Chondrocyte (in vitro differentiated cells): ENCODE measurements around the gene PSMD13. TPM values are rescaled to one million over a fixed set of nuclear protein-coding genes. Genes with fewer than 3 reads are reported as not detected.

Experiments used
- DNase-seq: peaks from one replicate; pipeline ENCODE4 v3.0.0; 2021; ENCODE audit warnings: mixed read lengths, low spot score
- H3K27ac Mint-ChIP-seq: one replicate; pipeline ENCODE4 v1.8.0; 2021; ENCODE audit warnings: mild to moderate bottlenecking, moderate library complexity, mixed read lengths; ENCODE audit not compliant: unreplicated experiment
- H3K27me3 Mint-ChIP-seq: 2 replicates; pipeline ENCODE4 v1.8.0; 2021; ENCODE audit warnings: low read depth, mixed read lengths
- H3K36me3 Mint-ChIP-seq: 2 replicates; pipeline ENCODE4 v1.8.0; 2021; ENCODE audit warnings: low read depth, mixed read lengths
- H3K4me1 Mint-ChIP-seq: 2 replicates; pipeline ENCODE4 v1.8.0; 2021; ENCODE audit warnings: low read depth, mild to moderate bottlenecking, mixed read lengths
- H3K4me3 Mint-ChIP-seq: one replicate; pipeline ENCODE4 v1.8.0; 2021; ENCODE audit warnings: mild to moderate bottlenecking, moderate library complexity, mixed read lengths; ENCODE audit not compliant: unreplicated experiment
- H3K9me3 Mint-ChIP-seq: 2 replicates; pipeline ENCODE4 v1.8.0; 2021; ENCODE audit warnings: low read depth, mixed read lengths
- CTCF ChIP-seq: fragments of 200-600 bp; sonication (generic); IDR thresholded peaks from 2 replicates; pipeline ENCODE4 v1.5.0; 2021; ENCODE audit warnings: antibody characterized with exemption, mild to moderate bottlenecking, moderate library complexity
- total RNA-seq: library from RNA; stranded (reverse); gene quantifications from 3 replicates; pipeline ENCODE4 v1.2.1, GENCODE V29; 2021

PSMD13 gene
- total RNA-seq, 1 donor from 2014 or later, result 103 TPM

GRCh38 chr11:256952-257737, 20.4 kb downstream of the PSMD13 start:
- Mint-ChIP-seq H3K9me3 (peaks cover 4% of the 10 kb centered on the region), H3K27me3 (no peaks in the 10 kb centered on the region), H3K36me3 (peaks cover 12% of the 10 kb centered on the region), H3K27ac (no peak overlapping the region), H3K4me3 (no peak overlapping the region), H3K4me1 (no peaks in the 10 kb centered on the region)
- DNase-seq, result no peak
- no peak for TF ChIP-seq CTCF

GRCh38 chr11:257766-258493, 21.2 kb downstream of the PSMD13 start:
- Mint-ChIP-seq H3K27ac (no peak overlapping the region), H3K4me3 (no peak overlapping the region), H3K4me1 (no peaks in the 10 kb centered on the region), H3K27me3 (no peaks in the 10 kb centered on the region), H3K36me3 (peaks cover 5% of the 10 kb centered on the region), H3K9me3 (peaks cover 5% of the 10 kb centered on the region)
- peak; percentile 30 for TF ChIP-seq CTCF
- DNase-seq, result no peak

GRCh38 chr11:259413-259812, 22.6 kb downstream of the PSMD13 start:
- Mint-ChIP-seq H3K27me3 (no peaks in the 10 kb centered on the region), H3K36me3 (no peaks in the 10 kb centered on the region), H3K9me3 (peaks cover 5% of the 10 kb centered on the region), H3K27ac (no peak overlapping the region), H3K4me3 (no peak overlapping the region), H3K4me1 (no peaks in the 10 kb centered on the region)
- no peak for TF ChIP-seq CTCF
- DNase-seq, result no peak

- H3K9me3 Mint-ChIP-seq, result peaks cover 5% of the 10 kb centered on the region
- no peak for DNase-seq
- no peaks in the 10 kb centered on the region for H3K4me1 Mint-ChIP-seq
- H3K27me3 Mint-ChIP-seq, result no peaks in the 10 kb centered on the region
- H3K36me3 Mint-ChIP-seq, result no peaks in the 10 kb centered on the region
- no peak for TF ChIP-seq CTCF
- no peak overlapping the region for H3K4me3 Mint-ChIP-seq
- H3K27ac Mint-ChIP-seq, result no peak overlapping the region
Observed at GRCh38 chr11:261624-262023, 24.8 kb downstream of the PSMD13 start.

GRCh38 chr11:266676-267439, 30.1 kb downstream of the PSMD13 start:
- Mint-ChIP-seq H3K4me1 (peaks cover 7% of the 10 kb centered on the region), H3K27ac (no peak overlapping the region), H3K4me3 (no peak overlapping the region), H3K36me3 (no peaks in the 10 kb centered on the region), H3K27me3 (peaks cover 9% of the 10 kb centered on the region), H3K9me3 (peaks cover 2% of the 10 kb centered on the region)
- no peak for TF ChIP-seq CTCF
- no peak for DNase-seq
